Kidney capillary endothelial cell (primary cell): ENCODE results near the gene TMEM138.

Experiments used
- DNase-seq: peaks from one replicate; pipeline ENCODE4 v3.0.0-alpha.2; 2018; ENCODE audit warnings: low spot score

The TMEM138 gene

GRCh38 chr11:61361741-61362541 is at the start of gene TMEM138, which contains the start of gene CYB561A3:
TSS of gene TMEM138 (plus strand) at chr11:61362374. CDS start at chr11:61364391, 2,017 bp downstream.
TSS of gene CYB561A3 (minus strand) at chr11:61361882. CDS start at chr11:61356713, 5,169 bp downstream.
- peak; percentile 91 for DNase-seq

- no peak for DNase-seq
These were observed 46.9 kb upstream of the TMEM138 start for GRCh38 chr11:61315260-61315659.

- no peak for DNase-seq
These were observed 36.3 kb upstream of the TMEM138 start for GRCh38 chr11:61325649-61326414.

GRCh38 chr11:61327669-61328071 is 34.5 kb upstream of the TMEM138 start:
- no peak for DNase-seq

GRCh38 chr11:61328351-61328750 is 33.8 kb upstream of the TMEM138 start:
- no peak for DNase-seq

GRCh38 chr11:61329871-61330270 is 32.3 kb upstream of the TMEM138 start:
- DNase-seq, result no peak

- no peak for DNase-seq
These were observed 30.5 kb upstream of the TMEM138 start for GRCh38 chr11:61331651-61332050.

GRCh38 chr11:61332281-61332796 is 29.8 kb upstream of the TMEM138 start:
- DNase-seq, result no peak

- peak; percentile 91 for DNase-seq
These were observed 29.2 kb upstream of the TMEM138 start, which contains the start of the genes DDB1 and TKFC for GRCh38 chr11:61332797-61333549. TSS of gene DDB1 (minus strand) at chr11:61333105. CDS start at chr11:61332968, 137 bp downstream. TSS of gene TKFC (plus strand) at chr11:61333228. CDS start at chr11:61334729, 1,501 bp downstream.

- no peak for DNase-seq
These were observed 28.4 kb upstream of the TMEM138 start for GRCh38 chr11:61333550-61334433.

GRCh38 chr11:61334434-61335354 is 27.5 kb upstream of the TMEM138 start:
- no peak for DNase-seq

- DNase-seq, result no peak
These were observed 26.8 kb upstream of the TMEM138 start for GRCh38 chr11:61335355-61335710.

- peak; percentile 62 for DNase-seq
These were observed 25.8 kb upstream of the TMEM138 start for GRCh38 chr11:61336171-61336935.

- no peak for DNase-seq
These were observed 24.3 kb upstream of the TMEM138 start for GRCh38 chr11:61337706-61338470.

- DNase-seq, result no peak
These were observed 23.2 kb upstream of the TMEM138 start for GRCh38 chr11:61338783-61339489.

GRCh38 chr11:61339490-61339878 is 22.7 kb upstream of the TMEM138 start:
- DNase-seq, result no peak

GRCh38 chr11:61340979-61341378 is 21.2 kb upstream of the TMEM138 start:
- no peak for DNase-seq

GRCh38 chr11:61341706-61342105 is 20.5 kb upstream of the TMEM138 start:
- no peak for DNase-seq
